Spinal cord (tissue), 10 donors: ENCODE measurements around the gene GSS. TPM values are rescaled to one million over a fixed set of nuclear protein-coding genes. Genes with fewer than 3 reads are reported as not detected.

Source experiments
- DNase-seq, 6 donors: peaks; one replicate each; pipeline versions ENCODE4 v3.0.0 to v3.0.0-alpha.2; 2013 to 2015; ENCODE audit warnings: low spot score in 6 of 6, low read depth in 4 of 6
- H3K27ac ChIP-seq: one replicate; pipeline ENCODE4 v1.5.1; 2013; ENCODE audit warnings: low read depth, low read length, control low read depth
- H3K27me3 ChIP-seq: one replicate; pipeline ENCODE4 v1.6.1; 2013; ENCODE audit warnings: low read length; ENCODE audit not compliant: control insufficient read depth, insufficient read depth
- H3K36me3 ChIP-seq: one replicate; pipeline ENCODE4 v1.6.1; 2013; ENCODE audit warnings: low read length; ENCODE audit not compliant: control insufficient read depth, insufficient read depth
- H3K4me1 ChIP-seq: one replicate; pipeline ENCODE4 v1.6.1; 2013; ENCODE audit warnings: low read length; ENCODE audit not compliant: control insufficient read depth, insufficient read depth
- H3K4me3 ChIP-seq: one replicate; pipeline ENCODE4 v1.5.1; 2013; ENCODE audit warnings: low read depth, low read length, control low read depth
- H3K9me3 ChIP-seq: one replicate; pipeline ENCODE4 v1.6.1; 2013; ENCODE audit warnings: low read length; ENCODE audit not compliant: control insufficient read depth, insufficient read depth
- WGBS: methylation state at CpG from one replicate; pipeline ENCODE4 v1.1.5; 2013; ENCODE audit warnings: missing lambda C conversion rate; ENCODE audit not compliant: insufficient coverage; 5-methylcytosine and 5-hydroxymethylcytosine counted together
- polyA plus RNA-seq, 2 donors: library from polyadenylated mRNA; unstranded; fragments of 120-200 nt; gene quantifications; one replicate each; pipeline ENCODE4 v1.2.1, GENCODE V29; 2013; ENCODE audit not compliant: insufficient read length in 2 of 2
- total RNA-seq, 2 donors: library from RNA; depleted of rRNA in 1 of 2; stranded (reverse); fragments of 120-200 nt in 1 of 2; fragments of >200 nt in 1 of 2; gene quantifications; one replicate each; pipeline versions ENCODE4 v1.2.3 to v1.2.4, GENCODE V29; 2013 to 2014
- donor health status: healthy.

Gene GSS
- total and polyA plus RNA-seq, 4 donors: 34.5 to 51.0 (median 46.8) TPM

DNA sequence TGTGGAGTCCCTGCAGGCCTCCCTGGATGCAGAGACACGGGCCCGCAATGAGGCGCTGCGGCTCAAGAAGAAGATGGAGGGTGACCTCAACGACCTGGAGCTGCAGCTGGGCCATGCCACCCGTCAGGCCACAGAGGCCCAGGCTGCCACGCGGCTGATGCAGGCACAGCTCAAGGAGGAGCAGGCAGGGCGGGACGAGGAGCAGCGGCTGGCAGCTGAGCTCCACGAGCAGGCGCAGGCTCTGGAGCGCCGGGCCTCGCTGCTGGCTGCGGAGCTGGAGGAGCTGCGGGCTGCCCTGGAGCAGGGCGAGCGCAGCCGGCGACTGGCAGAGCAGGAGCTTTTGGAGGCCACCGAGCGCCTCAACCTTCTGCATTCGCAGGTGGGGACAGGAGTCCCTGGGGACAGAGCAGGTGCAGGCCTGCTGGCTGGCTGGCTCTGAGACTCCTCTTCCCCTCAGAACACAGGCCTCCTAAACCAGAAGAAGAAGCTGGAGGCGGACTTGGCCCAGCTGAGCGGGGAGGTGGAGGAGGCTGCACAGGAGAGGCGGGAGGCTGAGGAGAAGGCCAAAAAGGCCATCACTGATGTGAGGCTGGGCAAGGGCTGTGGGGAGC lies 44.8 kb upstream of the GSS start:
- Histone ChIP-seq H3K27me3 (no peaks in the 10 kb centered on the region), H3K36me3 (peaks cover 99% of the 10 kb centered on the region), H3K9me3 (no peaks in the 10 kb centered on the region), H3K27ac (no peak overlapping the region), H3K4me1 (peaks cover 11% of the 10 kb centered on the region), H3K4me3 (no peak overlapping the region)
- 89% methylated on average over 28 of the region's 28 CpGs for WGBS
- no peak for DNase-seq

DNA sequence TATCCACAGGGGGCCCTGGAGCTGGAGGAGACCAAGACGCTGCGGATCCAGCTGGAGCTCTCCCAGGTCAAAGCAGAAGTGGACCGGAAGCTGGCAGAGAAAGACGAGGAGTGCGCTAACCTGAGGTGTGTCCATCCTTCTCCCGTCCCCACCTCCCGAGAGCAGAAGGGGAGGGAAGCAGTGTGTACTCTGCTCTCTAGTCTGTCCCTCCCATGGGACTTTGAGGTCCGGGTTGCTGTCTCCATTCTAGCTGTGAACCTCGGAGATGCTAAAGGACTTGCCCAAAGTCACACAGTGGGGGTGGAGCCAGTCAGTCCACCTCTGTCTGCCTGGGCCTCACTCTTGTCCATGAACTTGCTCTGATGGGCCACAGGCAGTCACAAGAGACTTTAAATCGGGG lies 44.2 kb upstream of the GSS start:
- no peak overlapping the region for H3K4me3 ChIP-seq

DNA sequence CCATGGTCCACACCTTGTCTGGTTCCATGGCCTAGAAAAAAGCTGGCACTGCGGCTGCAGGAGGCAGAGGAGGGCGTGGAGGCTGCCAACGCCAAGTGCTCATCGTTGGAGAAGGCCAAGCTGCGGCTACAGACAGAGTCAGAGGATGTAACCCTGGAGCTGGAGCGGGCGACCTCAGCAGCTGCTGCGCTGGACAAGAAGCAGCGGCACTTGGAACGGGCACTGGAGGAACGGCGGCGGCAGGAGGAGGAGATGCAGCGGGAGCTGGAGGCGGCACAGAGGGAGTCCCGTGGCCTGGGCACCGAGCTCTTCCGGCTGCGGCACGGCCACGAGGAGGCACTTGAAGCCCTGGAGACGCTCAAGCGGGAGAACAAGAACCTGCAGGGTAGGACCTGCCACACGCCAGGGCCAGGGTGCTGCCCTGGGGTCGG lies 43.4 kb upstream of the GSS start:
- Histone ChIP-seq H3K27me3 (no peaks in the 10 kb centered on the region), H3K4me1 (peaks cover 11% of the 10 kb centered on the region), H3K4me3 (no peak overlapping the region), H3K27ac (no peak overlapping the region), H3K9me3 (no peaks in the 10 kb centered on the region), H3K36me3 (peaks cover 99% of the 10 kb centered on the region)
- WGBS: 91% methylated on average over 21 of the region's 25 CpGs
- no peak for DNase-seq

More for the DNA sequence above, 44.2 kb upstream of the GSS start:
- Histone ChIP-seq H3K27me3 (no peaks in the 10 kb centered on the region), H3K9me3 (no peaks in the 10 kb centered on the region), H3K36me3 (peaks cover 99% of the 10 kb centered on the region), H3K27ac (no peak overlapping the region), H3K4me1 (peaks cover 11% of the 10 kb centered on the region)
- 76% methylated on average over 10 of the region's 10 CpGs for WGBS
- DNase-seq: no peak

DNA sequence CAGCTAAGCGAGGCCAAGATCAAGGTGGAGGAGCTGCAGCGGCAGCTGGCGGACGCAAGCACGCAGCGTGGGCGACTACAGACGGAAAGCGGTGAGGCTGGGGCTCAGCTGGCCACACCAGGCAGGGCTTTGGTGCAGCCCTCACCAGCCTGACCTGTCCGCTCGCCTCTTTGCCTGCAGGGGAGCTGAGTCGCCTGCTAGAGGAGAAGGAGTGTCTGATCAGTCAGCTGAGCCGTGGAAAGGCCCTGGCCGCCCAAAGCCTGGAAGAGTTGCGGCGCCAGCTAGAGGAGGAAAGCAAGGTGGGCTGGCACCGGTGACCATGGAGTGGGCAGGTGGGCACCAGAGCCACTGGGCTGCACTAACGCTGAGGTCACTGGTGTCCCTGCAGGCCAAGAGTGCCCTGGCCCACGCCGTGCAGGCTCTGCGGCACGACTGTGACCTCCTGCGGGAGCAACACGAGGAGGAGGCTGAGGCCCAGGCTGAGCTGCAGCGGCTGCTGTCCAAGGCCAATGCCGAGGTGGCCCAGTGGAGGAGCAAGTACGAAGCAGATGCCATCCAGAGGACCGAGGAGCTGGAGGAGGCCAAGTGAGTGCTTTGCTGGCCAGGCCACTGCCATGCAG lies 42.8 kb upstream of the GSS start:
- no peak for DNase-seq
- H3K27me3 ChIP-seq: no peaks in the 10 kb centered on the region
- peaks cover 11% of the 10 kb centered on the region for H3K4me1 ChIP-seq
- H3K27ac ChIP-seq: no peak overlapping the region
- H3K4me3 ChIP-seq: no peak overlapping the region
- H3K9me3 ChIP-seq: no peaks in the 10 kb centered on the region
- WGBS: 86% methylated on average over 28 of the region's 28 CpGs
- H3K36me3 ChIP-seq: peaks cover 99% of the 10 kb centered on the region

DNA sequence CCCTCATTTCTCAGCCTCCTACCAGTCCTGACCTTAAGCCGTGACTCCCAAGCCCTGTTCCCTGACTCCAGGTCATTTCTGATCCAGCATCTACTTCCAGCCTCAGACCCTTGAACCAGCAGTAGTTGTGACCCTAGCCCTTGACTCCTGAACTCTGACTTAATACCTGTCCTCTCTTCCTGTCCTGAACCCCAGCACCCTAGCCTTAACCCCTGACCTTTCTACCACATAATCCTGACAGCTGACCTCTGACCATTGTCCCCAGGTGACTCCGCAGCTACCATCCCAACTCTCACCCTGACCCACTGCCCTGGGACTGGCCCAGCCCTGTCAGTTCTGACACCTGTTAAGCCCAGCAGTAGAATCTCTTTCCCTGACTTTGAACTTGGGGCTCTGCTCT lies 42.2 kb upstream of the GSS start:
- Histone ChIP-seq H3K4me3 (no peak overlapping the region), H3K9me3 (no peaks in the 10 kb centered on the region), H3K36me3 (peaks cover 99% of the 10 kb centered on the region), H3K4me1 (peaks cover 11% of the 10 kb centered on the region), H3K27me3 (no peaks in the 10 kb centered on the region), H3K27ac (no peak overlapping the region)
- WGBS: 95% methylated on average over 2 of the region's 2 CpGs
- DNase-seq: no peak

DNA sequence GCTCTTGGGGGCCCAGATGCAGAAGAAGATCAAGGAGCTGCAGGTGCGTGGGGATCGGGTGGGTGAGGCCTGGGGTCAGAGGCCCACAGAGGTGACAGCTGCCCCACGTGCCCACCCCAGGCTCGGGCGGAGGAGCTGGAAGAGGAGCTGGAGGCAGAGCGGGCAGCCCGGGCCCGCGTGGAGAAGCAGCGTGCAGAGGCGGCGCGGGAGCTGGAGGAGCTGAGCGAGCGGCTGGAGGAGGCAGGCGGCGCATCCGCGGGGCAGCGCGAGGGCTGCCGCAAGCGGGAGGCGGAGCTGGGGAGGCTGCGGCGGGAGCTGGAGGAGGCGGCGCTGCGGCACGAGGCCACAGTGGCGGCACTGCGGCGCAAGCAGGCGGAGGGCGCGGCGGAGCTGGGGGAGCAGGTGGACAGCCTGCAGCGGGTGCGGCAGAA lies 41.5 kb upstream of the GSS start:
- no peaks in the 10 kb centered on the region for H3K9me3 ChIP-seq
- H3K36me3 ChIP-seq: peaks cover 96% of the 10 kb centered on the region
- no peaks in the 10 kb centered on the region for H3K27me3 ChIP-seq
- 20% methylated on average over 39 of the region's 39 CpGs for WGBS
- peak in 4 of 6 donors; percentile 6 to 80 (median 41) for DNase-seq
- no peak overlapping the region for H3K27ac ChIP-seq
- peaks cover 11% of the 10 kb centered on the region for H3K4me1 ChIP-seq
- no peak overlapping the region for H3K4me3 ChIP-seq

DNA sequence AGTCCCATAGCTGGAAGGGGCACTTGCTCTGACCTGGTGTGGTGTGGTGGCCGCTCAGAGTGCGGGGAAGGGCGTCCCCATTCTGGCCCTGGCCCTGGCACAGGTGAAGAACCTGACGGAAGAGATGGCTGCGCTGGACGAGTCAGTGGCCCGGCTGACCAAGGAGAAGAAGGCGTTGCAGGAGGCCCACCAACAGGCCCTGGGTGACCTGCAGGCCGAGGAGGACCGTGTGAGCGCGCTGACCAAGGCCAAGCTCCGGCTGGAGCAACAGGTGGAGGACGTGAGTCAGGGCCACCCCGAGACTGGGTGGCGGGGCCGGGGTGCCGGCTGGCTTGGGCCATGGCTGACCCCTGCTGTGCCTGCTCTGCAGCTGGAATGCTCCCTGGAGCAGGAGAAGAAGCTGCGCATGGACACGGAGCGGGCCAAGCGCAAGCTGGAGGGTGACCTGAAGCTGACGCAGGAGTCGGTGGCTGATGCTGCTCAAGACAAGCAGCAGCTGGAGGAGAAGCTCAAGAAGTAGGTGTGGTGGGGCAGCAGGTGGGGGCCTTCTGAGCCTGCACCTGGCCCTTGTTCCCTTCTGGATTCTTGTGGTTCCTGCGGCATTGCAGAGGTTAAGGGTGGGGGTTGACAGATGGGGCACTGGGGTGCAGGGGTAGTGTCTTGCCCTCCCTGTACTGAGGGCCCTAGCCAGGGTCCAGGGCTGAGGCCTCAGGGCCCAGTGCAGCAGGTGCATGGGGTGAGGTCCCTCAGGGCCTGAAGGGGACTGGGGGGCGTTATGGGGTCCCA lies 40.8 kb upstream of the GSS start:
- WGBS: 97% methylated on average over 26 of the region's 26 CpGs
- peaks cover 92% of the 10 kb centered on the region for H3K36me3 ChIP-seq
- H3K27ac ChIP-seq: no peak overlapping the region
- no peaks in the 10 kb centered on the region for H3K9me3 ChIP-seq
- DNase-seq: no peak
- H3K4me1 ChIP-seq: peaks cover 11% of the 10 kb centered on the region
- H3K27me3 ChIP-seq: no peaks in the 10 kb centered on the region
- no peak overlapping the region for H3K4me3 ChIP-seq

DNA sequence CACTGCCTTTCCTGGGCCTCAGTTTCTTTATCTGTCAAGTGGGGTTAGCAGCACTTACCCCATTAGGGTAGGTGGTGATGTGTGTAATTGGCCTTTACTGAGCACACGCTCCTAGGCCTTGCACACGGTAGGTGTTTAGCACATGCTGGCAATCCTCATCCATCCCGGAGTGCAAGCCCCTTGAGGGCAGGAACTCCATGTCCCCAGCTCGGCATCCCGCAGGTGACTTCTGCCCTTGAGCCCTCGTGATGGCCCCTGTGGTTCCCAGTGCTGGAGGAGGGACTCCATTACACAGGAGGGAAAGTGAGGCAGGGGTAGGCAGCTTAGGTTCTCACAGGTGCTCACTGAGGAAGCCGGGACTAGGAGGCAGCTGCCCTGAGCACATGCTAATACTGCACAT lies 40.1 kb upstream of the GSS start:
- 97% methylated on average over 7 of the region's 7 CpGs for WGBS
- H3K9me3 ChIP-seq: no peaks in the 10 kb centered on the region
- H3K36me3 ChIP-seq: peaks cover 89% of the 10 kb centered on the region
- peaks cover 11% of the 10 kb centered on the region for H3K4me1 ChIP-seq
- H3K4me3 ChIP-seq: no peak overlapping the region
- no peaks in the 10 kb centered on the region for H3K27me3 ChIP-seq
- H3K27ac ChIP-seq: no peak overlapping the region
- no peak for DNase-seq

DNA sequence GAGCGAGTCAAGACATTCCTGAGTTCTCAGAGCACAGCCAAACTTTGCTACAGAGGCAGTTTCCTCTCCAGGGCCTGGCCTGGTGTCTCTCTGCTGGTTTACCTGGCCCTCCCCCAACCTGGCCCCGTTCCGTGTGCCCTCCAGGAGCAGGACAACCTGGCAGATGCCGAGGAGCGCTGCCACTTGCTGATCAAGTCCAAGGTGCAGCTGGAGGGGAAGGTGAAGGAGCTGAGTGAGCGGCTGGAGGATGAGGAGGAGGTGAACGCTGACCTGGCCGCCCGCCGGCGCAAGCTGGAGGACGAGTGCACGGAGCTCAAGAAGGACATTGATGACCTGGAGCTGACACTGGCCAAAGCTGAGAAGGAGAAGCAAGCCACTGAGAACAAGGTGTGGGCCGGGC lies 39.6 kb upstream of the GSS start:
- 93% methylated on average over 14 of the region's 14 CpGs for WGBS
- no peak overlapping the region for H3K4me3 ChIP-seq
- no peak for DNase-seq
- H3K27ac ChIP-seq: no peak overlapping the region
- no peaks in the 10 kb centered on the region for H3K27me3 ChIP-seq
- H3K9me3 ChIP-seq: no peaks in the 10 kb centered on the region
- H3K4me1 ChIP-seq: peaks cover 11% of the 10 kb centered on the region
- peaks cover 89% of the 10 kb centered on the region for H3K36me3 ChIP-seq
